ENCODE data around the gene RNF123. TPM values are rescaled to one million over a fixed set of nuclear protein-coding genes. Genes with fewer than 3 reads are reported as not detected.

The RNF123 gene
- total and polyA plus RNA-seq, 2 experiments from 2014 or later: 27.7 to 39.1 TPM

GRCh38 chr3:49769926-49770325 is 80.6 kb downstream of the RNF123 start:
- H3K27me3 ChIP-seq: no peaks in the 10 kb centered on the region
- no peaks in the 10 kb centered on the region for H3K9me2 ChIP-seq (replicated peaks; ENCODE audit: insufficient read depth)
- no peak overlapping the region for H3K27ac ChIP-seq
- no peak overlapping the region for H3K4me2 ChIP-seq
- H3K79me2 ChIP-seq: peaks cover 98% of the 10 kb centered on the region
- TF ChIP-seq EZH2phosphoT487 (IDR thresholded peaks at IDR 0.05; ENCODE audit: low read depth, severe bottlenecking, unreplicated experiment) (no peak), EZH2 (IDR thresholded peaks at IDR 0.05; ENCODE audit: borderline replicate concordance) (no peak), CTCF (IDR thresholded peaks at IDR 0.05; ENCODE audit: poor library complexity) (no peak)
- no peaks in the 10 kb centered on the region for H3K9me3 ChIP-seq (ENCODE audit: low read depth)
- H3K4me1 ChIP-seq (ENCODE audit: insufficient read depth): no peaks in the 10 kb centered on the region
- no peak overlapping the region for H3K4me3 ChIP-seq
- no peaks in the 10 kb centered on the region for H3K36me3 ChIP-seq (replicated peaks; ENCODE audit: insufficient read depth, low read depth)
- peaks cover 51% of the 10 kb centered on the region for H4K20me1 ChIP-seq (ENCODE audit: insufficient read depth, poor library complexity, severe bottlenecking)
- H2AFZ ChIP-seq: no peak overlapping the region
- no peak for DNase-seq (ENCODE audit: low spot score)

Small RNAs within 50 kb of the gene (small RNA-seq; reads per million reads assigned to genes)
- not detected for gene AMIGO3
- gene COX6CP14: not detected

Other genes with a start within 250 kb of the RNF123 start
- gene DAG1, start 219.3 kb upstream of the RNF123 start, total RNA-seq: 59.9 and 63.7 TPM in 2 replicates
- gene DAG1, start 219.3 kb upstream of the RNF123 start, polyA plus RNA-seq: 44.6 and 50.3 TPM in 2 replicates
- 0.16 and 0.37 TPM in 2 replicates for gene BSN, start 135.1 kb upstream of the RNF123 start, total RNA-seq
- gene BSN, start 135.1 kb upstream of the RNF123 start, polyA plus RNA-seq: 0.44 and 0.66 TPM in 2 replicates
- 120 and 125 TPM in 2 replicates for gene APEH, start 15.2 kb upstream of the RNF123 start, total RNA-seq
- gene APEH, start 15.2 kb upstream of the RNF123 start, polyA plus RNA-seq: 138 and 148 TPM in 2 replicates
- 90.3 and 116 TPM in 2 replicates for gene MST1, start 83 bp upstream of the RNF123 start, total RNA-seq
- gene MST1, start 83 bp upstream of the RNF123 start, polyA plus RNA-seq: 137 and 158 TPM in 2 replicates
- gene AMIGO3, start 30.1 kb downstream of the RNF123 start, total RNA-seq: 0.57 and 0.76 TPM in 2 replicates
- gene AMIGO3, start 30.1 kb downstream of the RNF123 start, polyA plus RNA-seq: 1.7 and 2.4 TPM in 2 replicates
- gene GMPPB, start 34.4 kb downstream of the RNF123 start, total RNA-seq: 24.3 and 31.5 TPM in 2 replicates
- 41.0 and 48.7 TPM in 2 replicates for gene GMPPB, start 34.4 kb downstream of the RNF123 start, polyA plus RNA-seq
- gene IP6K1, start 97.0 kb downstream of the RNF123 start, total RNA-seq: 32.3 and 32.6 TPM in 2 replicates
- gene IP6K1, start 97.0 kb downstream of the RNF123 start, polyA plus RNA-seq: 21.6 and 23.8 TPM in 2 replicates
- gene CDHR4, start 110.3 kb downstream of the RNF123 start, total RNA-seq: 0.57 TPM in 1 of 2 replicates, not detected in the other
- 0.57 and 1.5 TPM in 2 replicates for gene CDHR4, start 110.3 kb downstream of the RNF123 start, polyA plus RNA-seq
- 4.5 and 5.1 TPM in 2 replicates for gene INKA1, start 113.7 kb downstream of the RNF123 start, total RNA-seq
- 5.8 and 6.2 TPM in 2 replicates for gene INKA1, start 113.7 kb downstream of the RNF123 start, polyA plus RNA-seq
- 10.7 and 14.7 TPM in 2 replicates for gene UBA7, start 124.4 kb downstream of the RNF123 start, total RNA-seq
- gene UBA7, start 124.4 kb downstream of the RNF123 start, polyA plus RNA-seq: 21.6 and 22.2 TPM in 2 replicates
- 2.5 and 4.9 TPM in 2 replicates for gene TRAIP, start 167.0 kb downstream of the RNF123 start, total RNA-seq
- 3.1 and 6.6 TPM in 2 replicates for gene TRAIP, start 167.0 kb downstream of the RNF123 start, polyA plus RNA-seq
- 3.5 and 3.9 TPM in 2 replicates for gene CAMKV, start 180.3 kb downstream of the RNF123 start, total RNA-seq
- 2.0 and 2.7 TPM in 2 replicates for gene CAMKV, start 180.3 kb downstream of the RNF123 start, polyA plus RNA-seq
- 7.5 and 8.7 TPM in 2 replicates for gene MST1R, start 214.3 kb downstream of the RNF123 start, total RNA-seq
- 5.3 and 12.1 TPM in 2 replicates for gene MST1R, start 214.3 kb downstream of the RNF123 start, polyA plus RNA-seq
- gene MON1A, start 240.3 kb downstream of the RNF123 start, total RNA-seq: 10.7 and 13.6 TPM in 2 replicates
- 9.5 and 11.5 TPM in 2 replicates for gene MON1A, start 240.3 kb downstream of the RNF123 start, polyA plus RNA-seq